Neural progenitor cell (in vitro differentiated cells): Measurements from ENCODE around the gene ROR2. TPM values are rescaled to one million over a fixed set of nuclear protein-coding genes. Genes with fewer than 3 reads are reported as not detected.

Source experiments
- DNase-seq: peaks from one replicate; pipeline ENCODE4 v3.0.0-alpha.2; 2016; ENCODE audit warnings: low spot score
- H2AFZ ChIP-seq: fragments of 200-600 bp; sonication (generic); replicated peaks from 2 replicates; pipeline ENCODE4 v1.6.1; 2016; ENCODE audit warnings: antibody characterized with exemption
- H3F3A ChIP-seq: fragments of 200-600 bp; sonication (generic); 2 replicates; pipeline ENCODE4 v1.6.1; 2016; ENCODE audit warnings: antibody characterized with exemption, low read depth
- H3K27ac ChIP-seq: fragments of 200-600 bp; sonication (generic); 2 replicates; pipeline ENCODE4 v1.5.1; 2016; ENCODE audit warnings: mild to moderate bottlenecking
- H3K27me3 ChIP-seq: fragments of 200-600 bp; sonication (generic); 2 replicates; pipeline ENCODE4 v1.6.1; 2016; ENCODE audit warnings: mild to moderate bottlenecking, moderate library complexity
- H3K36me3 ChIP-seq: fragments of 200-600 bp; sonication (generic); 2 replicates; pipeline ENCODE4 v1.5.1; 2016
- H3K4me1 ChIP-seq: fragments of 200-600 bp; sonication (generic); 2 replicates; pipeline ENCODE4 v1.6.1; 2016; ENCODE audit warnings: mixed run types
- H3K4me2 ChIP-seq: fragments of 200-600 bp; sonication (generic); 2 replicates; pipeline ENCODE4 v1.6.1; 2016
- H3K4me3 ChIP-seq: fragments of 200-600 bp; sonication (generic); 2 replicates; pipeline ENCODE4 v1.5.1; 2016
- H3K79me2 ChIP-seq: fragments of 200-600 bp; sonication (generic); 2 replicates; pipeline ENCODE4 v1.6.1; 2016; ENCODE audit warnings: low read depth
- H3K9ac ChIP-seq: fragments of 200-600 bp; sonication (generic); 2 replicates; pipeline ENCODE4 v1.6.1; 2016
- H3K9me3 ChIP-seq: fragments of 200-600 bp; sonication (generic); 2 replicates; pipeline ENCODE4 v1.5.1; 2016; ENCODE audit warnings: low read depth
- H4K20me1 ChIP-seq: fragments of 200-600 bp; sonication (generic); 2 replicates; pipeline ENCODE4 v1.6.1; 2016; ENCODE audit warnings: low read depth
- H3K27ac Mint-ChIP-seq: 3 replicates; pipeline ENCODE4 v1.8.0; 2021; ENCODE audit warnings: mixed read lengths
- H3K27me3 Mint-ChIP-seq: 2 replicates; pipeline ENCODE4 v1.8.0; 2022; ENCODE audit warnings: low read depth, mild to moderate bottlenecking, inconsistent platforms, moderate library complexity, mixed read lengths; ENCODE audit not compliant: insufficient read depth
- H3K36me3 Mint-ChIP-seq: 3 replicates; pipeline ENCODE4 v1.8.0; 2021; ENCODE audit warnings: mixed read lengths
- H3K4me1 Mint-ChIP-seq: 3 replicates; pipeline ENCODE4 v1.8.0; 2021; ENCODE audit warnings: mixed read lengths
- H3K4me3 Mint-ChIP-seq: 3 replicates; pipeline ENCODE4 v1.8.0; 2021; ENCODE audit warnings: mild to moderate bottlenecking, moderate library complexity, mixed read lengths
- H3K9me3 Mint-ChIP-seq: 3 replicates; pipeline ENCODE4 v1.8.0; 2020; ENCODE audit warnings: mixed read lengths
- EZH2 ChIP-seq: fragments of 200-600 bp; sonication (generic); IDR thresholded peaks from 2 replicates; pipeline ENCODE4 v1.6.1; 2017; ENCODE audit warnings: antibody characterized with exemption, mild to moderate bottlenecking, moderate library complexity
- EZH2phosphoT487 ChIP-seq: fragments of 200-600 bp; sonication (generic); IDR thresholded peaks from 2 replicates; pipeline ENCODE4 v1.6.1; 2017; ENCODE audit warnings: antibody characterized with exemption
- total RNA-seq: library from RNA; depleted of rRNA; stranded (reverse); fragments of >200 nt; gene quantifications from 2 replicates; pipeline ENCODE4 v1.2.3, GENCODE V29; 2015; ENCODE audit warnings: low replicate concordance
- TF ChIP-seq, protein P1 (sequence below): fragments of 200-600 bp; sonication (generic); IDR thresholded peaks from 2 replicates; pipeline ENCODE4 v1.5.1; 2017; ENCODE audit warnings: antibody characterized with exemption, mild to moderate bottlenecking

Gene ROR2
- total RNA-seq, 1 donor from 2014 or later = 20.1 TPM

DNA sequence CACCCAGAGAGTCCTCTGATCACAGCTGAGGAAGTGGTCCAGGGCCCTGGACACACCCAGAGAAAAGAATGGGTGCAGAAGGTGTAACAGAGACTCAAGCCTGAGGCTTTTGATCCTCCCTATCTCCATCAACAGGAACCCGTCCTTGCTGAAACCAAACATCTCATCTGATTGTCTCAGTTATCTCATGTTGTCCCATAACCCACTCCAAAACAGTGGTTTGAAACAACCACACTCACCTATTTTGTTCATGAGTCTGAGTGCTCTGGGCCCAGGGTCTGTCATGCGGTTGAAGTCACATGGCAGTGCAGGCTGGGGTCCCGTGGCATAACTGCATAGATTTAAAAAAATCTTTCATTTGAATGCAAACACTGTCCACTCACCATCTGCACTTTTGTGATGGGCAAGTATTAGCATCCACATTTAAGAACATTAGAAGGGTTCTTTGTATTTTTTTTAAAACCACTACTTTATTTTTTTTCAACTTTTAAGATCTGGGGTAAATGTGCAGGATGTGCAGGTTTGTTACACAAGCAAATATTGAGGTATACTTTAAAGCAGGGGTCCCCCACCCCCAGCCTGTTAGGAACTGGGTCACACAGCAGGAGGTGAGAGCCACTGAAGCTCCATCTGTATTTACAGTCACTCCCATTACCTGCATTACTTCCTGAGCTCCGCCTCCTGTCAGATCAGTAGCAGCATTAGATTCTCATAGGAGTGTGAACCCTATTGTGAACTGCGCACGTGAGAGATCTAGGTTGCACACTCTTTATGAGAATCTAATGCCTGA, 255.8 kb downstream of the ROR2 start:
- no peak overlapping the region for H3K27ac Mint-ChIP-seq
- Histone ChIP-seq H3K27ac (no peak overlapping the region), H3K4me1 (peaks cover 10% of the 10 kb centered on the region), H2AFZ (no peak overlapping the region), H3K4me3 (no peak overlapping the region), H3K27me3 (no peaks in the 10 kb centered on the region), H3F3A (peaks cover 7% of the 10 kb centered on the region), H3K9ac (no peak overlapping the region), H3K9me3 (no peaks in the 10 kb centered on the region), H4K20me1 (no peaks in the 10 kb centered on the region), H3K79me2 (no peaks in the 10 kb centered on the region), H3K36me3 (no peaks in the 10 kb centered on the region), H3K4me2 (no peak overlapping the region)
- peaks cover 3% of the 10 kb centered on the region for H3K27me3 Mint-ChIP-seq
- TF ChIP-seq EZH2 (no peak), EZH2phosphoT487 (no peak)
- TF ChIP-seq, protein P1, sequence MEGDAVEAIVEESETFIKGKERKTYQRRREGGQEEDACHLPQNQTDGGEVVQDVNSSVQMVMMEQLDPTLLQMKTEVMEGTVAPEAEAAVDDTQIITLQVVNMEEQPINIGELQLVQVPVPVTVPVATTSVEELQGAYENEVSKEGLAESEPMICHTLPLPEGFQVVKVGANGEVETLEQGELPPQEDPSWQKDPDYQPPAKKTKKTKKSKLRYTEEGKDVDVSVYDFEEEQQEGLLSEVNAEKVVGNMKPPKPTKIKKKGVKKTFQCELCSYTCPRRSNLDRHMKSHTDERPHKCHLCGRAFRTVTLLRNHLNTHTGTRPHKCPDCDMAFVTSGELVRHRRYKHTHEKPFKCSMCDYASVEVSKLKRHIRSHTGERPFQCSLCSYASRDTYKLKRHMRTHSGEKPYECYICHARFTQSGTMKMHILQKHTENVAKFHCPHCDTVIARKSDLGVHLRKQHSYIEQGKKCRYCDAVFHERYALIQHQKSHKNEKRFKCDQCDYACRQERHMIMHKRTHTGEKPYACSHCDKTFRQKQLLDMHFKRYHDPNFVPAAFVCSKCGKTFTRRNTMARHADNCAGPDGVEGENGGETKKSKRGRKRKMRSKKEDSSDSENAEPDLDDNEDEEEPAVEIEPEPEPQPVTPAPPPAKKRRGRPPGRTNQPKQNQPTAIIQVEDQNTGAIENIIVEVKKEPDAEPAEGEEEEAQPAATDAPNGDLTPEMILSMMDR = no peak
- peaks cover 6% of the 10 kb centered on the region for H3K4me1 Mint-ChIP-seq
- no peak overlapping the region for H3K4me3 Mint-ChIP-seq
- no peaks in the 10 kb centered on the region for H3K9me3 Mint-ChIP-seq
- DNase-seq = no peak
- H3K36me3 Mint-ChIP-seq = no peaks in the 10 kb centered on the region

DNA sequence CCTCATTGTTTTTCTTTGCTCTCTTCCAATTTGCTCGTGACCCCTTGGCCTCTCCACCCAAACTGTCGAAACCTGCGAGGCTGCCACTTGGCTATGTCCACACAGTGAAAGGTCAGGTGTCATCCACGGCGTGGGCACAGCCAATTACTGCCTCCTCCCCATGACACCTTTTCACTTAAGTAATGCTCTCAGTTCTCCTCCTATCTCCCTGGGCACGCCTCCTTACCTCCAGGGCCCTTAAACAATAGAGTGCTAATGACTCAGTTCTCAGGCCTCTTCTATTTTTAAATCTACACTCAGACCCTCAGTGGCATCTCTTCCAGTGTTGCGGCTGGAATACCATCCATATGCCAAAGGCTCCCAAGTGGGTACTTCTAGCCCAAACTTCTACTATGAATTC, 256.8 kb downstream of the ROR2 start:
- no peaks in the 10 kb centered on the region for H3K9me3 ChIP-seq
- no peaks in the 10 kb centered on the region for H4K20me1 ChIP-seq
- Mint-ChIP-seq H3K27me3 (peaks cover 5% of the 10 kb centered on the region), H3K4me3 (no peak overlapping the region), H3K4me1 (peaks cover 6% of the 10 kb centered on the region), H3K9me3 (no peaks in the 10 kb centered on the region), H3K27ac (no peak overlapping the region), H3K36me3 (no peaks in the 10 kb centered on the region)
- no peak overlapping the region for H3K4me2 ChIP-seq
- H3K27ac ChIP-seq = no peak overlapping the region
- H2AFZ ChIP-seq = no peak overlapping the region
- no peak overlapping the region for H3K9ac ChIP-seq
- H3K79me2 ChIP-seq = no peaks in the 10 kb centered on the region
- no peak for TF ChIP-seq EZH2phosphoT487
- TF ChIP-seq EZH2 = no peak
- TF ChIP-seq, protein P1 = no peak
- H3F3A ChIP-seq = peaks cover 7% of the 10 kb centered on the region
- no peaks in the 10 kb centered on the region for H3K27me3 ChIP-seq
- no peak overlapping the region for H3K4me3 ChIP-seq
- no peak for DNase-seq
- no peaks in the 10 kb centered on the region for H3K36me3 ChIP-seq
- peaks cover 10% of the 10 kb centered on the region for H3K4me1 ChIP-seq

DNA sequence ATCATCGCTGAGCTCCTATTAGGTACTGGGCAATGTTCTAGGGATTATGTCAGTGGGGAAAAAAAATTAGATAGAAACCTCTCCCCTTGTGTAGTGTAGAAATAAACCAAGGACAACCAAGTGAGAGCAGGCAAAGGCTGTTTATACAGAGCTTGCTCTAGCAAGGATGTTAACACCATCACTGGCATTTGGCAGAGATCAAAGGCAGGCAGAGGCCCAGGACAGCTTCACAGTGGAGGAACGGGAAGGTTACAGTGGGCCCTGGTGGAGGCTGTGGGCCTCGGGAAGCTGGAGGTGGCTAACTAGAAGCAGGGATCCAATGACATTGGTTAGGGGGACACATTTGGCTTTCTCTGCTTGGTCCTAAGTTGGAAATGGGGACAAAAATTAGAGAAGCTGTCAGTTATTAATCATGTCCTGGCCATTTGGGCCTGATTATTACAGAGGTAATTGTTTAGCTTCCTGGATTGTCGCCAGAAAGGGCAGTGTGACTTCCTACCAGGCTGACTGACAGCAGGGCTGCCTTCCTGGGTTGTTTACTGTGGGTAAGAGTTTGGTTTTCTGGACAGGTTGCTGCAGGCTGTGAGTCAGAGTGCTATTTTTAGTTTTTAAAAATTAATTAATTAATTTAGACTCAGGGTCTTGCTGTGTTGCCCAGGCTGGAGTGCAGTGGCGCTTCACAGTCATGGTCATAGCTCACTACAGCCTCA, 259.3 kb downstream of the ROR2 start:
- H3K4me3 Mint-ChIP-seq = no peak overlapping the region
- H3K9me3 ChIP-seq = no peaks in the 10 kb centered on the region

More for the DNA sequence above, 259.3 kb downstream of the ROR2 start:
- Mint-ChIP-seq H3K36me3 (no peaks in the 10 kb centered on the region), H3K27ac (no peak overlapping the region), H3K9me3 (no peaks in the 10 kb centered on the region), H3K4me1 (peaks cover 6% of the 10 kb centered on the region), H3K27me3 (peaks cover 7% of the 10 kb centered on the region)
- Histone ChIP-seq H3K36me3 (no peaks in the 10 kb centered on the region), H3K4me3 (no peak overlapping the region), H2AFZ (no peak overlapping the region), H4K20me1 (no peaks in the 10 kb centered on the region), H3F3A (peaks cover 7% of the 10 kb centered on the region), H3K9ac (no peak overlapping the region), H3K27me3 (no peaks in the 10 kb centered on the region), H3K4me1 (peaks cover 10% of the 10 kb centered on the region), H3K27ac (no peak overlapping the region), H3K4me2 (no peak overlapping the region), H3K79me2 (no peaks in the 10 kb centered on the region)
- no peak for DNase-seq
- no peak for TF ChIP-seq EZH2
- TF ChIP-seq, protein P1 = no peak
- TF ChIP-seq EZH2phosphoT487 = no peak
